Left lung (tissue), 10 donors: ENCODE data around the gene ATF6. TPM values are rescaled to one million over a fixed set of nuclear protein-coding genes. Genes with fewer than 3 reads are reported as not detected.

Experiments
- ATAC-seq: fragments of 200-7000 bp; cut with Tn5 transposase; one replicate; pipeline ENCODE4 v1.9.1; 2020; ENCODE audit warnings: moderate library complexity
- DNase-seq, 4 donors: peaks; one replicate each; pipeline ENCODE4 v3.0.0-alpha.2; 2013 to 2020
- H3K27ac ChIP-seq, 2 donors: fragments of 200-600 bp; sonication (generic) in 1 of 2; one replicate each; pipeline versions ENCODE4 v1.5.0 to v1.8.0; 2020 to 2021
- H3K27me3 ChIP-seq, 2 donors: fragments of 200-600 bp; sonication (generic) in 1 of 2; one replicate each; pipeline versions ENCODE4 v1.5.0 to v1.8.0; 2020 to 2021
- H3K36me3 ChIP-seq, 2 donors: fragments of 200-600 bp; sonication (generic) in 1 of 2; one replicate each; pipeline versions ENCODE4 v1.5.0 to v1.8.0; 2020 to 2021
- H3K4me1 ChIP-seq, 2 donors: fragments of 200-600 bp; one replicate each; pipeline ENCODE4 v1.8.0; 2021
- H3K4me3 ChIP-seq, 2 donors: fragments of 200-600 bp; sonication (generic) in 1 of 2; one replicate each; pipeline versions ENCODE4 v1.5.0 to v1.8.0; 2020 to 2021; ENCODE audit warnings: mild to moderate bottlenecking in 1 of 2
- H3K9me3 ChIP-seq, 2 donors: fragments of 200-600 bp; sonication (generic) in 1 of 2; one replicate each; pipeline versions ENCODE4 v1.5.0 to v1.8.0; 2020 to 2021
- CTCF ChIP-seq, 2 donors: fragments of 200-600 bp; sonication (generic) in 1 of 2; IDR thresholded peaks; one replicate each; pipeline versions ENCODE4 v1.5.0 to v1.8.0; 2021; ENCODE audit warnings: antibody characterized with exemption in 2 of 2
- intact Hi-C, 2 donors: fragments of 100-400 bp; cut with DNase I; formaldehyde crosslinking; loops; one replicate each; pipeline versions ENCODE4 v1.11.2 to v1.14.2; 2022
- polyA plus RNA-seq, 6 donors: library from polyadenylated mRNA; unstranded; fragments of 120-200 nt; gene quantifications; one replicate each; pipeline ENCODE4 v1.2.1, GENCODE V29; 2013; ENCODE audit not compliant: insufficient read length in 6 of 6
- total RNA-seq, 2 donors: library from RNA; stranded (reverse); fragmentation: NEBNext Ultra II Directional; extraction: Animal tissue kit (Norgen Biotek cat#: 25700); gene quantifications; one replicate each; pipeline ENCODE4 v1.2.1, GENCODE V29; 2021
- donor health status: DM: no; HTN: yes; CAD: no.
- donor health status: DM: no; HTN: no; CAD: no.

ATF6 gene
- total and polyA plus RNA-seq, 8 donors: 26.3 to 32.6 (median 29.5) TPM

- Histone ChIP-seq H3K27ac (no peak overlapping the region), H3K4me1 (peaks cover 0 to 4% of the 10 kb centered on the region in 2 donors), H3K4me3 (no peak overlapping the region), H3K27me3 (no peaks in the 10 kb centered on the region), H3K36me3 (peaks cover 0 to 62% of the 10 kb centered on the region in 2 donors), H3K9me3 (no peaks in the 10 kb centered on the region)
- no peak for TF ChIP-seq CTCF (IDR thresholded peaks at IDR 0.05)
- ATAC-seq (no peak), DNase-seq (no peak)
- intact Hi-C loops: no loop called here
These were observed 16.8 kb downstream of the ATF6 start for GRCh38 chr1:161782886-161783285.

GRCh38 chr1:161784968-161785367 is 18.8 kb downstream of the ATF6 start:
- Histone ChIP-seq H3K27ac (no peak overlapping the region), H3K9me3 (no peaks in the 10 kb centered on the region), H3K36me3 (peaks cover 0 to 65% of the 10 kb centered on the region in 2 donors), H3K4me1 (peaks cover 0 to 4% of the 10 kb centered on the region in 2 donors), H3K4me3 (no peak overlapping the region), H3K27me3 (no peaks in the 10 kb centered on the region)
- ATAC-seq (no peak), DNase-seq (no peak)
- no peak for TF ChIP-seq CTCF (IDR thresholded peaks at IDR 0.05)
- intact Hi-C loops: no loop called here

- peaks cover 0 to 67% of the 10 kb centered on the region in 2 donors for H3K36me3 ChIP-seq
- H3K27ac ChIP-seq: no peak overlapping the region
- intact Hi-C loops: no loop called here
These were observed 21.2 kb downstream of the ATF6 start for GRCh38 chr1:161787355-161787754.

GRCh38 chr1:161790587-161791317 is 24.6 kb downstream of the ATF6 start:
- no peak overlapping the region for H3K27ac ChIP-seq
- DNase-seq: peak in 1 of 4 donors; percentile 24
- TF ChIP-seq CTCF (IDR thresholded peaks at IDR 0.05): no peak
- H3K4me1 ChIP-seq: no peaks in the 10 kb centered on the region
- intact Hi-C loops: loop anchor here in 1 of 2 donors (5.0 kb wide), 1 partner anchor 247 kb away; no protein-coding TSS in a partner anchor
- H3K27me3 ChIP-seq: no peaks in the 10 kb centered on the region
- H3K36me3 ChIP-seq: peaks cover 0 to 69% of the 10 kb centered on the region in 2 donors
- no peak for ATAC-seq
- no peaks in the 10 kb centered on the region for H3K9me3 ChIP-seq
- no peak overlapping the region for H3K4me3 ChIP-seq

More at GRCh38 chr1:161787355-161787754, 21.2 kb downstream of the ATF6 start:
- Histone ChIP-seq H3K4me1 (no peaks in the 10 kb centered on the region), H3K9me3 (no peaks in the 10 kb centered on the region), H3K27me3 (no peaks in the 10 kb centered on the region), H3K4me3 (no peak overlapping the region)
- ATAC-seq (no peak), DNase-seq (no peak)
- no peak for TF ChIP-seq CTCF (IDR thresholded peaks at IDR 0.05)

DNA sequence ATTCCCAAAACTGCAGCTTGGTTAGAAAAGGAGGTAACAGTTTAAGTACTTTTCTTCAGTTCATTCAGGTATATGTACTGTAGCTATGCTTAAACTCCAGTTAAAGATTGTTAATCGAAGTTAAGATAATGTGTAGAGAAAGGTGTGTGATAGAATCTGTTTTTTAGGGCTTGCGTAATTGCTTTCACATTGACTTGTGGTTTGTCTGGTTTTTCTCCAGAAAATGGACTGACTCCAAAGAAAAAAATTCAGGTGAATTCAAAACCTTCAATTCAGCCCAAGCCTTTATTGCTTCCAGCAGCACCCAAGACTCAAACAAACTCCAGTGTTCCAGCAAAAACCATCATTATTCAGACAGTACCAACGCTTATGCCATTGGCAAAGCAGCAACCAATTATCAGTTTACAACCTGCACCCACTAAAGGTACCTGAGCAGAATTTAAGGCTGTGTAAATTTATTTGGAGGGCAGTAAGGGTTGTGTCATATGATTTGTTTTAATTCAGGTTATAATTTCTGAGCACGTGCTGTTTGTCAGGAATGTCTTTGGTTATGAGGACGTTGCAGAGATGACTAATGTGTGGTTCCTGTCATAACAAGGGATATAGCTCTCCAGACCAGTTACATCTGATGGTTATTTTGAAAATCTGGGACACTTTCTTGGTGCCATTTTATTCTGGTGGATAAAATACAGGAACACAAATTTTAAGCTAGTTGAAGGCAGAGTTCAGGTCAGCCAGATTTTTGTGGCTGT is 26.0 kb downstream of the ATF6 start:
- Histone ChIP-seq H3K4me3 (no peak overlapping the region), H3K4me1 (no peaks in the 10 kb centered on the region), H3K36me3 (peaks cover 0 to 69% of the 10 kb centered on the region in 2 donors), H3K9me3 (no peaks in the 10 kb centered on the region), H3K27ac (no peak overlapping the region), H3K27me3 (no peaks in the 10 kb centered on the region)
- intact Hi-C loops: loop anchor here in 1 of 2 donors (5.0 kb wide), 1 partner anchor 245 kb away; no protein-coding TSS in a partner anchor
- ATAC-seq (no peak), DNase-seq (no peak)
- TF ChIP-seq CTCF (IDR thresholded peaks at IDR 0.05): no peak
